HepG2 (cell line): ENCODE data around the gene MYL11. TPM values are rescaled to one million over a fixed set of nuclear protein-coding genes. Genes with fewer than 3 reads are reported as not detected.

Experiments
- AKAP8 ChIP-seq: sonication (generic); formaldehyde crosslinking; IDR thresholded peaks from 2 replicates; pipeline ENCODE4 v1.5.1; 2020; ENCODE audit warnings: mild to moderate bottlenecking, missing genetic modification reagents
- ARID3A ChIP-seq: IDR thresholded peaks from 2 replicates; pipeline ENCODE4 v1.6.1; 2012; ENCODE audit warnings: low read depth, low read length, improper control_type of control experiment
- ATAD3A ChIP-seq: sonication (generic); formaldehyde crosslinking; IDR thresholded peaks from 2 replicates; pipeline ENCODE4 v1.4.0; 2020; ENCODE audit warnings: missing genetic modification reagents
- KMT2B ChIP-seq: IDR thresholded peaks from 2 replicates; pipeline ENCODE4 v1.6.1; 2016; ENCODE audit warnings: missing genetic modification reagents, missing compliant biosample characterization
- MXD4 ChIP-seq: IDR thresholded peaks from 2 replicates; pipeline ENCODE4 v1.6.1; 2016; ENCODE audit warnings: mild to moderate bottlenecking, missing biosample characterization, missing genetic modification reagents
- POLR2AphosphoS5 ChIP-seq: IDR thresholded peaks from 2 replicates; pipeline ENCODE4 v1.6.1; 2012; ENCODE audit warnings: low read depth, low read length
- REST ChIP-seq, 2 experiments: IDR thresholded peaks; 2 replicates each; pipeline ENCODE4 v1.6.1; 2011 to 2012; ENCODE audit warnings: low read length in 2 of 2, borderline replicate concordance in 1 of 2, low read depth in 1 of 2, mild to moderate bottlenecking in 1 of 2, moderate library complexity in 1 of 2
- SMAD3 ChIP-seq: sonication (generic); formaldehyde crosslinking; IDR thresholded peaks from 2 replicates; pipeline ENCODE4 v1.4.0; 2020; ENCODE audit warnings: missing genetic modification reagents
- ZBTB26 ChIP-seq: IDR thresholded peaks from 2 replicates; pipeline ENCODE4 v1.6.1; 2016; ENCODE audit warnings: missing compliant biosample characterization, missing genetic modification reagents, borderline replicate concordance
- ZNF563 ChIP-seq: sonication (generic); formaldehyde crosslinking; IDR thresholded peaks from 2 replicates; pipeline ENCODE4 v1.8.0; 2022; ENCODE audit warnings: mild to moderate bottlenecking, moderate library complexity, missing genetic modification reagents
- ZNF703 ChIP-seq: sonication (generic); formaldehyde crosslinking; IDR thresholded peaks from 2 replicates; pipeline ENCODE4 v1.5.1; 2020; ENCODE audit warnings: missing genetic modification reagents, mild to moderate bottlenecking, moderate library complexity, borderline replicate concordance
- ZSCAN25 ChIP-seq: sonication (generic); formaldehyde crosslinking; IDR thresholded peaks from 2 replicates; pipeline ENCODE4 v1.8.0; 2022; ENCODE audit warnings: mild to moderate bottlenecking, missing genetic modification reagents
- polyA plus RNA-seq, 8 experiments: library from polyadenylated mRNA; depleted of rRNA in 3 of 8; stranded (reverse) in 7 of 8; unstranded in 1 of 8; fragments of >200 nt; fragmentation: Illumina TruSeq in 4 of 8; extraction: Trizol in 4 of 8; gene quantifications; 2 replicates each; pipeline versions ENCODE4 v1.2.1 to v1.2.3, GENCODE V29; 2011 to 2016; ENCODE audit warnings: low read depth in 4 of 8, missing spikeins in 1 of 8, mixed read lengths in 1 of 8; ENCODE audit not compliant: insufficient read depth in 1 of 8
- total RNA-seq, 5 experiments: library from RNA; depleted of rRNA; stranded (reverse); fragments of >200 nt; fragmentation: Illumina TruSeq; extraction: Trizol; gene quantifications; 2 replicates each; pipeline ENCODE4 v1.2.3, GENCODE V29; 2016; ENCODE audit warnings: low read depth in 1 of 5
- TF ChIP-seq, protein P1 (sequence below): sonication (generic); formaldehyde crosslinking; IDR thresholded peaks from 2 replicates; pipeline ENCODE4 v1.5.1; 2020; ENCODE audit warnings: missing genetic modification reagents, mild to moderate bottlenecking, borderline replicate concordance
- TF ChIP-seq, protein P2 (sequence below): sonication (generic); formaldehyde crosslinking; IDR thresholded peaks from 2 replicates; pipeline ENCODE4 v1.5.0; 2020; ENCODE audit warnings: missing genetic modification reagents
- TF ChIP-seq, protein P3 (sequence below): IDR thresholded peaks from 2 replicates; pipeline ENCODE4 v1.6.1; 2018; ENCODE audit warnings: missing genetic modification reagents

MYL11 gene
- total and polyA plus RNA-seq, 2 of the 13 experiments (the other 11 are each of a cell fraction or from before 2014, with no cell fraction given) = not detected

GRCh38 chr16:30335598-30336474 lies 38.8 kb upstream of the MYL11 start (continued):
- TF ChIP-seq ARID3A (peak; percentile 35; the same call in 1 of the 2 replicates), AKAP8 (CRISPR knock-in tag) (no peak), SMAD3 (CRISPR knock-in tag) (peak; percentile 92), ZSCAN25 (CRISPR knock-in tag) (peak; percentile 57), POLR2AphosphoS5 (peak; percentile 94), REST (IDR thresholded peaks at IDR 0.05; ENCODE audit: borderline replicate concordance in 1 of 2, low read depth in 1 of 2, low read length in 2 of 2) (peak in 1 of 2 experiments; percentile 58; a peak in 2 of 4 replicates), MXD4 (peak; percentile 17; the same call in 1 of the 2 replicates), ZNF563 (peak; percentile 39), KMT2B (CRISPR knock-in tag) (peak; percentile 63; the same call in 1 of the 2 replicates), ZBTB26 (no peak; the same call in 1 of the 2 replicates), ZNF703 (CRISPR knock-in tag) (0 out of 2 replicates have a peak, but pooled peaks have one; percentile 34), ATAD3A (no peak)
- TF ChIP-seq, protein P1, sequence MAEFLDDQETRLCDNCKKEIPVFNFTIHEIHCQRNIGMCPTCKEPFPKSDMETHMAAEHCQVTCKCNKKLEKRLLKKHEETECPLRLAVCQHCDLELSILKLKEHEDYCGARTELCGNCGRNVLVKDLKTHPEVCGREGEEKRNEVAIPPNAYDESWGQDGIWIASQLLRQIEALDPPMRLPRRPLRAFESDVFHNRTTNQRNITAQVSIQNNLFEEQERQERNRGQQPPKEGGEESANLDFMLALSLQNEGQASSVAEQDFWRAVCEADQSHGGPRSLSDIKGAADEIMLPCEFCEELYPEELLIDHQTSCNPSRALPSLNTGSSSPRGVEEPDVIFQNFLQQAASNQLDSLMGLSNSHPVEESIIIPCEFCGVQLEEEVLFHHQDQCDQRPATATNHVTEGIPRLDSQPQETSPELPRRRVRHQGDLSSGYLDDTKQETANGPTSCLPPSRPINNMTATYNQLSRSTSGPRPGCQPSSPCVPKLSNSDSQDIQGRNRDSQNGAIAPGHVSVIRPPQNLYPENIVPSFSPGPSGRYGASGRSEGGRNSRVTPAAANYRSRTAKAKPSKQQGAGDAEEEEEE = 0 out of 2 replicates have a peak, but pooled peaks have one; percentile 36
- TF ChIP-seq, protein P2, sequence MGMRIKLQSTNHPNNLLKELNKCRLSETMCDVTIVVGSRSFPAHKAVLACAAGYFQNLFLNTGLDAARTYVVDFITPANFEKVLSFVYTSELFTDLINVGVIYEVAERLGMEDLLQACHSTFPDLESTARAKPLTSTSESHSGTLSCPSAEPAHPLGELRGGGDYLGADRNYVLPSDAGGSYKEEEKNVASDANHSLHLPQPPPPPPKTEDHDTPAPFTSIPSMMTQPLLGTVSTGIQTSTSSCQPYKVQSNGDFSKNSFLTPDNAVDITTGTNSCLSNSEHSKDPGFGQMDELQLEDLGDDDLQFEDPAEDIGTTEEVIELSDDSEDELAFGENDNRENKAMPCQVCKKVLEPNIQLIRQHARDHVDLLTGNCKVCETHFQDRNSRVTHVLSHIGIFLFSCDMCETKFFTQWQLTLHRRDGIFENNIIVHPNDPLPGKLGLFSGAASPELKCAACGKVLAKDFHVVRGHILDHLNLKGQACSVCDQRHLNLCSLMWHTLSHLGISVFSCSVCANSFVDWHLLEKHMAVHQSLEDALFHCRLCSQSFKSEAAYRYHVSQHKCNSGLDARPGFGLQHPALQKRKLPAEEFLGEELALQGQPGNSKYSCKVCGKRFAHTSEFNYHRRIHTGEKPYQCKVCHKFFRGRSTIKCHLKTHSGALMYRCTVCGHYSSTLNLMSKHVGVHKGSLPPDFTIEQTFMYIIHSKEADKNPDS (CRISPR knock-in tag) = no peak
- TF ChIP-seq, protein P3, sequence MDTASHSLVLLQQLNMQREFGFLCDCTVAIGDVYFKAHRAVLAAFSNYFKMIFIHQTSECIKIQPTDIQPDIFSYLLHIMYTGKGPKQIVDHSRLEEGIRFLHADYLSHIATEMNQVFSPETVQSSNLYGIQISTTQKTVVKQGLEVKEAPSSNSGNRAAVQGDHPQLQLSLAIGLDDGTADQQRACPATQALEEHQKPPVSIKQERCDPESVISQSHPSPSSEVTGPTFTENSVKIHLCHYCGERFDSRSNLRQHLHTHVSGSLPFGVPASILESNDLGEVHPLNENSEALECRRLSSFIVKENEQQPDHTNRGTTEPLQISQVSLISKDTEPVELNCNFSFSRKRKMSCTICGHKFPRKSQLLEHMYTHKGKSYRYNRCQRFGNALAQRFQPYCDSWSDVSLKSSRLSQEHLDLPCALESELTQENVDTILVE (CRISPR knock-in tag) = peak; percentile 59; the same call in 1 of the 2 replicates
